NOMO-1 treated with DMSO at 0.1 percent for 48 hours (cell line): ENCODE data around the gene ARCN1.
A peak's percentile ranks its signal among the peaks of the same experiment; 100 is the strongest.
"Not testable (repeated sequence)": the region's sequence is repeated elsewhere in the genome, so short reads cannot be mapped to it uniquely, and the experiment has no call there.

Experiments used
- DNase-seq: peaks from one replicate; lab custom pipeline; 2025; ENCODE audit not compliant: unreplicated experiment; lab: John Stamatoyannopoulos, UW

Gene ARCN1

GRCh38 chr11:118605116-118605867 is 33.1 kb downstream of the ARCN1 start:
- no peak for DNase-seq

DNA sequence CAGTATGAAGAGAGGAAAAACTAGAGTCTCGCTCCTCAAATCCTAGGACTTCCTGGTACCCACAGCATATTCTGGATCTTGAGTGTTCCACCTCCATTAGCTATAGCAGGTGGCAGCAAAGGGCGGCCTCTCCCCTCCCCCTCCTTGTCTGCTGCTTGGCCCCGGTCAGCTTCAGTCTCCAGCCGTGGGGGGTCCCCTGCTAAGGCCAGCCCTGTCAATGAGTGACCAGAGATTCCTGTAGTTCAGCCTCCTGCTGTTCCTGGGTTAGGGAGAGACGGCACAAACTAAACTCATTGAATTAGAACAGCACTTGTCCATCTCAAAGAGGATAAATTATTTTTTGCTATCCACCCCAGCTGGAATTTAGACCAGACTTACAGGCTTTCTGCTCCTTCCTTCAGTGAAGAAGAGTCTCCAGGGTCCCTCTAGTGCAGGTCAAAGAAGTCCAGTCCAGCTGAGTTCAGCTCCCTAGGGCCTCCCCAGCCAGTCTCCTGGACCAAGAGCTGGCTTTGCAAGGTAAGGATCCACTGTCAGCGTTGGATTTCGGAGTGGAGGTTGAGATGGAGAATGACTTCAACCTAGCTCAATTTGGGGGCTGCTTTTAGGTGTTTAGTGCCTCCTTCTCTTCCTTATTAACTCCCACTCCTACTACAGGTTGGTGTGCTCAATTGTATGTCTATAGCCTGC is 34.1 kb downstream of the ARCN1 start:
- no peak for DNase-seq

DNA sequence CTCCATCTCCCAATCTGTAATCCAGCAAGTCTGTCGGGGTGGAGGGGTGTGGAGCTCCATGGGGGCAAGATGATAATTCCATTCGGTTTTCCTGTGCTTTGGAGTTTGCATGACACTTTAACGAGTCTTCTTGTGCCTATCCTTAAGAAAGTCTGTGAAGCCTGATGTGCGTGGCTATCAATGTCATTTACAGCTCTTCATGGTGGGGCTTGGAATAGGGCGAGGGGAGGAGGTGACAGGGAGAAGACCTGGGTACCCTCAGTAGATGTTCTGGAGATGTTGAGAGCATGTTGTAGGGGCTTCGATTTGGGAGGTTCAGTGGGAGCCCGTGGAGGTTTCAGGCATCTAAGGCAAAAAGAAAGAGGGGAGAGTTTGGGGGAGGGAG is 34.6 kb downstream of the ARCN1 start:
- no peak for DNase-seq

GRCh38 chr11:118607401-118608359 is 35.5 kb downstream of the ARCN1 start, which contains the start of gene PHLDB1:
Gene PHLDB1, plus strand, starts transcription at chr11:118607615. Its CDS starts 6,222 bp downstream, at chr11:118613837.
- no peak for DNase-seq

GRCh38 chr11:118608360-118609227 is 36.4 kb downstream of the ARCN1 start:
- peak; percentile 17 for DNase-seq

GRCh38 chr11:118609380-118610224 is 37.4 kb downstream of the ARCN1 start:
- no peak for DNase-seq

- no peak for DNase-seq
Observed at GRCh38 chr11:118610225-118610772, 38.1 kb downstream of the ARCN1 start.

DNA sequence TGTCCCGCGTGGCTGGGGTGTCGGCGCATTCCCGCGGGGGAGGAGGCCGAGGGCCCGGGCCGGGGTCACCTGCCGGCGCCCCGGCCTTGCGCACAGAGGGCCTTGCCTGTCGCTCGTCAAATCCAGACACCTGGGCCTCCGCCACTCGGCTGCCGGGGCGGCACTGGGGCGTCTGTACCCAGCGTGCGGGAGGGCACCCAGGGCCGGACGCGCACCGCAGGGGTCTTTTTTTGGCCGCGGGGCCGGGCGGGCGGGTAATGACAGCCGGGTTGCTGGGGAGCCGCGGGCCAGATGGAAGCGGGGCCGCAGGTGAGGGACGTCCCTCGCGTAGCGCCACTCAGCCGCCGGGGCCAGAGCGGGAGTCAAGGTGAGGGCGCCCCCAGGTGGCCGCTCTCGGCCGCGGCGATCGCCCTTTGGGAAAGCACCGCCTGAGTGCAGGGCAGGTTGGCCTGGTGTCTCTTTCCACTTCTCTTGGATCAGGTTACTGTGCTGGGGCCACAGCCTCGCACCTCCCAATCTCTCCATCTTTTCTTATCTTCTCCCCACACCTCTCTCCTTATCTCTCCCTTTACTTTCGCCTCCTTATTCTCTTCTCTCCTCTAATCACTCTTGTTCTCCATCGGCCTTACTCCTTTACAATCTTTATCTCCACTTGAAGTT is 38.7 kb downstream of the ARCN1 start:
- DNase-seq, result peak; percentile 34

GRCh38 chr11:118611433-118611795 is 39.2 kb downstream of the ARCN1 start:
- not testable (repeated sequence) for DNase-seq

- no peak for DNase-seq
Observed at GRCh38 chr11:118612378-118612777, 40.2 kb downstream of the ARCN1 start.

- no peak for DNase-seq
Observed at GRCh38 chr11:118614511-118614910, 42.3 kb downstream of the ARCN1 start.

GRCh38 chr11:118615282-118615975 is 43.2 kb downstream of the ARCN1 start:
- DNase-seq, result no peak

- DNase-seq, result no peak
Observed at GRCh38 chr11:118615976-118616371, 43.8 kb downstream of the ARCN1 start.

DNA sequence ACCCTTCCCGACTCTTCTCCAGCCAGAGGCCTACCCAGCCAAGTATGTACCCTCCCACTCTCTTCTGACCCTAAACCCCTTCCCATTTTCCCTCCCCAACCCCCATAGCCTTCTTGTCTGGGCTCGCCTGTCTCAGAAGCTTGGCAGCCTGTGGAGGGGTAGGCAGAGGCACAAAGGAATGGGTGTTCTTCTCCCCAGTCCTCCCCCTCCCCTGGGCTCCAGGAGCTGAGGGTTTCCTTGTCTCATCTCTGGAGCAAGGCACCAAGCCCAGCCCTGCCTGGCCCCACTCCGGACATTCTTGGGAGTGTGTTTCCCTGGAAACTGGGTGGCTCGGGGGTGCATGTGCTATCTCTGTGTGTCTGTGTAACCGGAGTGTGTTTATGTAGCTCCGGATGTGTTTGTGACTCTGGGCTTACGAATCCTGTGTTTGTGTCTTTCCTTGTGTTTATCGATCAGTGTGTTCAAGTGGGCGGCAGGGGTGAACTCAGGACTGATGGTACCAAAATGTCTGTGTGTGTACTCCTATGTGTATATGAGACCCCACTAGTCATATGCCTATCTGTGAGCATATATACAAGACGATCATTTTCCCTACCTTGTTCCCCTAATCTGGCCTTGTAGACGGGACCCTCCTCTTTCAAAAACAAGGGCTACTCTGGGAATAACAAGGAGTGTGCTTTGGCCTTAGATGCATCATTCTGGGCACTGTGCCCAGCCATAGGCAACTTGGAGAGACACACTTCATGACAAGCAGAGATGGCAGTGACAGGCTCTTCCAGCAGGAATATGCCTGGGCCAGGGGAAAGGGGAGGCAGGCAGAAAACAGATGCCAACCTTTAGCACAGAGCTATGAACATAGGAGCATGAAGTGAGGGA is 46.1 kb downstream of the ARCN1 start:
- DNase-seq, result no peak

- no peak for DNase-seq
Observed at GRCh38 chr11:118618991-118619375, 46.8 kb downstream of the ARCN1 start.

DNA sequence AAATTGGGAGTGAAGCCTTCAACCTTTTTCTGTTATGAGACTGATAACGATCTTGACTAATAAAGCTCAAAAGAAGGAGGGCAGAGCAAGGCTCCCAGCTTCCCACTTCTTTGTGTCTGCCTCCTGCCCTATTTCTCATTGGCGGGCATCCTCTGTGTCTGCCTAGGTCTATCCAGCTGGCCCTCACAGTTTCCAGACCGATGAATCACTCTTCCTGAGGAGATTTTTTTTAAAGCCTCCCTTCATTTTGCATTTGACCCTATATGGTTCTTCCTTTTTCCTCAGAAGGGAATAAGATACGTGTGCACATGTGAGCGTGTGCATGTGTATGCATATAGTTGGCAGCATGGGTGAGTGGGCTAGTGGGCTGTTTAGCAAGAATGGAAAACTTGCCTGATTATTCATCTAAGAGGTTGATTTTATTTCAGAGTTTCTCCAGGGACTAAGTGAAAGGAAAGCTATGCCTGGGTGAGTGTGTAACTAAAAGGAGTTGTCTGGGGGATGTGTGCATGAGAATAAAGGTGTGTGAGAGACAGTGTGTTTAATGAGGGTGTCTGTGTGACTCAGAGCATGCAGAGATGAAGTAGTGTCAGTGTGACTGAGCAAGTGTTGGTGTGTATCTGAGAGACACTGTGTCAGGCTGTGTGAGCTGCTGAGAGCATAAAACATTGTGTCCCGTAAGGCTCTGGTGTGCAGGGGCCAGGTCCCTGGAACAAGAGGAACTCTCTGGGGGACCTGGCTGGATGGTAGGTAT is 47.4 kb downstream of the ARCN1 start:
- peak; percentile 18 for DNase-seq
